HCT116 (cell line): Measurements from ENCODE around the gene TMEM198. TPM values are rescaled to one million over a fixed set of nuclear protein-coding genes. Genes with fewer than 3 reads are reported as not detected.
A peak's percentile ranks its signal among the peaks of the same experiment; 100 is the strongest.

Experiments
- ATAC-seq: fragments of 200-7000 bp; cut with Tn5 transposase; 2 replicates; pipeline ENCODE4 v1.9.1; 2020; ENCODE audit warnings: mild to moderate bottlenecking, moderate library complexity
- BruUV-seq: library from RNA; stranded (reverse); fragments of 400-500 nt; replicated peaks from 2 replicates; lab custom pipeline; 2021; lab: Mats Ljungman, UMichigan
- CTCF ChIA-PET: fragments of 300-600 bp; sonication (Branson Sonifier 250); formaldehyde crosslinking; loops from one replicate; lab custom pipeline; 2021; ENCODE audit warnings: antibody characterized with exemption; lab: Charles Lee
- POLR2A ChIA-PET: fragments of 300-600, 350-600 bp; sonication (Branson Sonifier 250); formaldehyde crosslinking; loops from one replicate; lab custom pipeline; 2021; ENCODE audit warnings: antibody characterized with exemption; lab: Charles Lee
- RAD21 ChIA-PET, 2 experiments: fragments of 300-600 bp; sonication (Branson Sonifier 250); formaldehyde crosslinking; loops; one replicate each; lab custom pipeline; 2023; ENCODE audit warnings: low total read pairs in 2 of 2; ENCODE audit not compliant: uncharacterized antibody in 2 of 2, unreplicated experiment in 2 of 2, low non-redundant PET in 1 of 2; lab: Charles Lee
- DNase-seq: peaks from one replicate; pipeline ENCODE4 v3.0.0-alpha.2; 2010; ENCODE audit warnings: low read depth, low spot score
- H2AFZ ChIP-seq: fragments of 200-600 bp; shearing (Covaris generic), sonication (generic); 2 replicates; pipeline ENCODE4 v1.6.1; 2017; ENCODE audit warnings: low read depth, mixed run types, mixed read lengths, antibody characterized with exemption, low read length; ENCODE audit not compliant: poor library complexity, severe bottlenecking
- H3K27ac ChIP-seq: 2 replicates; pipeline ENCODE4 v1.5.1; 2012; ENCODE audit warnings: low read depth, low read length
- H3K27me3 ChIP-seq: fragments of 200-600 bp; sonication (generic); 2 replicates; pipeline ENCODE4 v1.6.1; 2016; ENCODE audit warnings: mixed run types, low read length, mixed read lengths; ENCODE audit not compliant: insufficient read depth
- H3K36me3 ChIP-seq, 2 experiments: fragments of 200-500 bp in 1 of 2; fragments of 200-600 bp in 1 of 2; sonication (Bioruptor generic) in 1 of 2; sonication (generic) in 1 of 2; 2 replicates each; pipeline versions ENCODE4 v1.5.1 to v1.6.1; 2014 to 2016; ENCODE audit warnings: low read length in 2 of 2, inconsistent platforms in 1 of 2, mixed read lengths in 1 of 2, mixed run types in 1 of 2; ENCODE audit not compliant: insufficient read depth in 2 of 2, control insufficient read depth in 1 of 2
- H3K4me1 ChIP-seq, 2 experiments: fragments of 200-600 bp in 1 of 2; sonication (generic) in 1 of 2; 2 replicates each; pipeline versions ENCODE4 v1.5.1 to v1.6.1; 2012 to 2017; ENCODE audit warnings: low read length in 2 of 2, inconsistent platforms in 1 of 2, mild to moderate bottlenecking in 1 of 2, mixed read lengths in 1 of 2, mixed run types in 1 of 2, moderate library complexity in 1 of 2; ENCODE audit not compliant: insufficient read depth in 2 of 2, control insufficient read depth in 1 of 2
- H3K4me2 ChIP-seq: fragments of 200-600 bp; sonication (generic); 2 replicates; pipeline ENCODE4 v1.6.1; 2017; ENCODE audit warnings: mixed run types, low read length, mixed read lengths
- H3K4me3 ChIP-seq, 2 experiments: fragments of 200-600 bp in 1 of 2; sonication (generic) in 1 of 2; replicated peaks in 1 of 2; 2 replicates each; pipeline ENCODE4 v1.5.1; 2011 to 2016; ENCODE audit warnings: low read length in 2 of 2, control low read depth in 1 of 2, low read depth in 1 of 2, mild to moderate bottlenecking in 1 of 2, mixed read lengths in 1 of 2, mixed run types in 1 of 2
- H3K79me2 ChIP-seq: fragments of 200-600 bp; sonication (generic); 2 replicates; pipeline ENCODE4 v1.6.1; 2017; ENCODE audit warnings: mild to moderate bottlenecking, mixed run types, low read length, moderate library complexity, mixed read lengths; ENCODE audit not compliant: insufficient read depth
- H3K9ac ChIP-seq: fragments of 200-600 bp; sonication (generic); 2 replicates; pipeline ENCODE4 v1.6.1; 2016; ENCODE audit warnings: low read length, mixed read lengths
- H3K9me2 ChIP-seq: fragments of 200-600 bp; sonication (generic), shearing (Covaris generic); 2 replicates; pipeline ENCODE4 v1.6.1; 2017; ENCODE audit warnings: mixed run types, mild to moderate bottlenecking, moderate library complexity; ENCODE audit not compliant: insufficient read depth
- H3K9me3 ChIP-seq, 2 experiments: fragments of 200-500 bp in 1 of 2; fragments of 200-600 bp in 1 of 2; sonication (Bioruptor generic) in 1 of 2; sonication (generic) in 1 of 2; 2 replicates each; pipeline ENCODE4 v1.6.1; 2014 to 2017; ENCODE audit warnings: low read length in 2 of 2, mixed read lengths in 2 of 2, inconsistent platforms in 1 of 2, low read depth in 1 of 2, mild to moderate bottlenecking in 1 of 2, mixed run types in 1 of 2, moderate library complexity in 1 of 2; ENCODE audit not compliant: control insufficient read depth in 1 of 2, insufficient read depth in 1 of 2
- H4K20me1 ChIP-seq: fragments of 200-600 bp; sonication (generic), shearing (Covaris generic); 2 replicates; pipeline ENCODE4 v1.6.1; 2017; ENCODE audit warnings: mixed run types, mild to moderate bottlenecking, moderate library complexity; ENCODE audit not compliant: insufficient read depth
- CBX3 ChIP-seq: IDR thresholded peaks from 2 replicates; pipeline ENCODE4 v1.6.1; 2012; ENCODE audit warnings: low read depth
- CEBPB ChIP-seq: IDR thresholded peaks from 2 replicates; pipeline ENCODE4 v1.6.1; 2012; ENCODE audit warnings: low read depth
- POLR2AphosphoS5 ChIP-seq: IDR thresholded peaks from 2 replicates; pipeline ENCODE4 v1.6.1; 2011; ENCODE audit warnings: mild to moderate bottlenecking, low read depth, low read length, moderate library complexity
- RAD21 ChIP-seq: IDR thresholded peaks from 2 replicates; pipeline ENCODE4 v1.6.1; 2012; ENCODE audit warnings: low read depth, mild to moderate bottlenecking
- YY1 ChIP-seq: IDR thresholded peaks from 2 replicates; pipeline ENCODE4 v1.6.1; 2011; ENCODE audit warnings: low read length, low read depth, moderate library complexity, mild to moderate bottlenecking; ENCODE audit not compliant: insufficient replicate concordance; ENCODE audit errors: extremely low read depth
- intact Hi-C: fragments of 100-400 bp; cut with micrococcal nuclease; formaldehyde crosslinking; loops from 2 replicates; pipeline ENCODE4 v1.10.0; 2022
- total RNA-seq: library from RNA; stranded (reverse); gene quantifications from one replicate; pipeline ENCODE4 v1.2.1, GENCODE V29; 2021; ENCODE audit not compliant: unreplicated experiment
- TF ChIP-seq, protein P1 (sequence below): IDR thresholded peaks from 2 replicates; pipeline ENCODE4 v1.6.1; 2012; ENCODE audit warnings: low read depth
- TF ChIP-seq, protein P2 (sequence below): IDR thresholded peaks from 2 replicates; pipeline ENCODE4 v1.6.1; 2012

The TMEM198 gene
- total RNA-seq, 1 experiment from 2014 or later, result 2.1 TPM

DNA sequence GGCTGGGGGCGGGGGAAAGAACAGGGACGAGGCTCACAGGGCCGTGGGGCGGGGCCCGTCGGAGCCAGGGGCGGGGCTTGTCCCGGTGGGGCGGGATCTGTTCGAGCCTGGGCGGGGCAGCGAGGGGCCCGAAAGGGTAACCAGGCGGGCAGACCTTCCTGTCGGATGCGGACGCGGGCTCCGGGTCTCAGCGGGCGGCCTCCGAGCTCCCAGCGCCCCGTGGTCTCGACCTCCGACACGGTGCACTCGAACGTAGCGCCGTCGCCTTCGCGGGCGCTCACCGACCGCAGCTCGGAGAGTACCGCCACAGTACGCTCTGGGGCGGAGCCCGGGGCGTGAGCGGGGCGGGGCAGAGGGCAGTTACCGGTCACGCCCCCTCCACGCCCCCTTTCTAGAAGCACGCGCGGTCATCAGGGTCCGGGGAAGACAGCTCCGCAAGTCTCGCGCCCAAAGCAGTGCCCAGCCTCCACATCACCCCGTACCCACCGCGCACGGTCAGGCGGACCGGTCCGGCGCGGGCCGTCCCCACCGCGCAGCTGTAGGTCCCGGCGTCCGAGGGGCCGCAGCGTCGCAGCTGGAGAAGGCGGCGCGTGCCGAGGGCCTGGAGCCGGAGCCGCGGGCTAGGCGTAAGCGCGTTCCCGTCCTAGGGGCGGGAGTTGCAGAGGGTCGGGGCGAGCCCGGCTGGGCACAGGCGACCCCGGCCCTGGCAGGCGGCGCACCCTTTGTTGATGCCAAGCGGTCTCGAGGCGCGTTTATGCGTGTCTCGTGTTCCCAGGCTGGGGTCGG is 8.7 kb downstream of the TMEM198 start:
- TF ChIP-seq POLR2AphosphoS5 (peak; percentile 36; the same call in 1 of the 2 replicates), RAD21 (no peak), YY1 (no peak), CEBPB (no peak), CBX3 (no peak)
- TF ChIP-seq, protein P1, sequence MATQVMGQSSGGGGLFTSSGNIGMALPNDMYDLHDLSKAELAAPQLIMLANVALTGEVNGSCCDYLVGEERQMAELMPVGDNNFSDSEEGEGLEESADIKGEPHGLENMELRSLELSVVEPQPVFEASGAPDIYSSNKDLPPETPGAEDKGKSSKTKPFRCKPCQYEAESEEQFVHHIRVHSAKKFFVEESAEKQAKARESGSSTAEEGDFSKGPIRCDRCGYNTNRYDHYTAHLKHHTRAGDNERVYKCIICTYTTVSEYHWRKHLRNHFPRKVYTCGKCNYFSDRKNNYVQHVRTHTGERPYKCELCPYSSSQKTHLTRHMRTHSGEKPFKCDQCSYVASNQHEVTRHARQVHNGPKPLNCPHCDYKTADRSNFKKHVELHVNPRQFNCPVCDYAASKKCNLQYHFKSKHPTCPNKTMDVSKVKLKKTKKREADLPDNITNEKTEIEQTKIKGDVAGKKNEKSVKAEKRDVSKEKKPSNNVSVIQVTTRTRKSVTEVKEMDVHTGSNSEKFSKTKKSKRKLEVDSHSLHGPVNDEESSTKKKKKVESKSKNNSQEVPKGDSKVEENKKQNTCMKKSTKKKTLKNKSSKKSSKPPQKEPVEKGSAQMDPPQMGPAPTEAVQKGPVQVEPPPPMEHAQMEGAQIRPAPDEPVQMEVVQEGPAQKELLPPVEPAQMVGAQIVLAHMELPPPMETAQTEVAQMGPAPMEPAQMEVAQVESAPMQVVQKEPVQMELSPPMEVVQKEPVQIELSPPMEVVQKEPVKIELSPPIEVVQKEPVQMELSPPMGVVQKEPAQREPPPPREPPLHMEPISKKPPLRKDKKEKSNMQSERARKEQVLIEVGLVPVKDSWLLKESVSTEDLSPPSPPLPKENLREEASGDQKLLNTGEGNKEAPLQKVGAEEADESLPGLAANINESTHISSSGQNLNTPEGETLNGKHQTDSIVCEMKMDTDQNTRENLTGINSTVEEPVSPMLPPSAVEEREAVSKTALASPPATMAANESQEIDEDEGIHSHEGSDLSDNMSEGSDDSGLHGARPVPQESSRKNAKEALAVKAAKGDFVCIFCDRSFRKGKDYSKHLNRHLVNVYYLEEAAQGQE, result no peak
- TF ChIP-seq, protein P2, sequence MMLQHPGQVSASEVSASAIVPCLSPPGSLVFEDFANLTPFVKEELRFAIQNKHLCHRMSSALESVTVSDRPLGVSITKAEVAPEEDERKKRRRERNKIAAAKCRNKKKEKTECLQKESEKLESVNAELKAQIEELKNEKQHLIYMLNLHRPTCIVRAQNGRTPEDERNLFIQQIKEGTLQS, result no peak
- peaks cover 18% of the 10 kb centered on the region; the same call in 1 of the 2 replicates for H3K79me2 ChIP-seq
- ATAC-seq, result peak; percentile 90
- H4K20me1 ChIP-seq, result no peaks in the 10 kb centered on the region
- DNase-seq, result peak; percentile 64
- intact Hi-C loops, result no loop called here
- ChIA-PET RAD21 (interaction anchor here in 1 of 2 experiments (1.0 kb wide), 1 partner anchor 45 kb away, joined by 3 read pairs; the partner anchor contains the start of gene STK11IP), POLR2A (no interaction called here), CTCF (interaction anchor here (2.7 kb wide), 1 partner anchor 8 kb away, joined by 16 read pairs; no protein-coding TSS in a partner anchor)
- H3K9me3 ChIP-seq, result no peaks in the 10 kb centered on the region
- H3K9ac ChIP-seq, result peak overlapping the region; percentile 84
- H3K27me3 ChIP-seq, result no peaks in the 10 kb centered on the region
- H3K27ac ChIP-seq, result peak overlapping the region; percentile 78
- no peaks in the 10 kb centered on the region for H3K9me2 ChIP-seq
- peaks cover 0 to 6% of the 10 kb centered on the region in 2 experiments; a peak in 1 of 4 replicates for H3K36me3 ChIP-seq
- H3K4me1 ChIP-seq, result peaks cover 3 to 19% of the 10 kb centered on the region in 2 experiments; a peak in 3 of 4 replicates
- peak overlapping the region; percentile 95 for H3K4me2 ChIP-seq
- H3K4me3 ChIP-seq, result peak overlapping the region; percentile 84 to 86
- no peak overlapping the region for H2AFZ ChIP-seq
- no TSS peak for BruUV-seq
